ENCODE results near the gene MCF2L2.

The MCF2L2 gene

GRCh38 chr3:183409219-183409618 lies 19.2 kb downstream of the MCF2L2 start:
- TF ChIP-seq POLR2A (IDR thresholded peaks at IDR 0.05; ENCODE audit: extremely low read depth, insufficient read length) (no peak), CTCF (IDR thresholded peaks at IDR 0.05; ENCODE audit: low read depth, low read length) (no peak), MYC (IDR thresholded peaks at IDR 0.05; ENCODE audit: low read depth, low read length) (no peak), MAX (IDR thresholded peaks at IDR 0.05; ENCODE audit: low read depth, low read length) (no peak)
- H3K4me3 ChIP-seq (ENCODE audit: low read depth, low read length): no peak overlapping the region
- no peak for DNase-seq (ENCODE audit: low read depth)

- H3K4me3 ChIP-seq (ENCODE audit: low read depth, low read length): no peak overlapping the region
- DNase-seq (ENCODE audit: low read depth): no peak
- no peak for TF ChIP-seq MYC (IDR thresholded peaks at IDR 0.05; ENCODE audit: low read depth, low read length)
- TF ChIP-seq POLR2A (IDR thresholded peaks at IDR 0.05; ENCODE audit: extremely low read depth, insufficient read length): no peak
- TF ChIP-seq MAX (IDR thresholded peaks at IDR 0.05; ENCODE audit: low read depth, low read length): no peak
- TF ChIP-seq CTCF (IDR thresholded peaks at IDR 0.05; ENCODE audit: low read depth, low read length): no peak
Measured at GRCh38 chr3:183401678-183402077, 26.7 kb downstream of the MCF2L2 start.

- TF ChIP-seq POLR2A (IDR thresholded peaks at IDR 0.05; ENCODE audit: extremely low read depth, insufficient read length): no peak
- no peak for TF ChIP-seq MYC (IDR thresholded peaks at IDR 0.05; ENCODE audit: low read depth, low read length)
- no peak for TF ChIP-seq MAX (IDR thresholded peaks at IDR 0.05; ENCODE audit: low read depth, low read length)
- TF ChIP-seq CTCF (IDR thresholded peaks at IDR 0.05; ENCODE audit: low read depth, low read length): no peak
- DNase-seq (ENCODE audit: low read depth): no peak
- no peak overlapping the region for H3K4me3 ChIP-seq (ENCODE audit: low read depth, low read length)
Measured at GRCh38 chr3:183400352-183400751, 28.1 kb downstream of the MCF2L2 start.

GRCh38 chr3:183396662-183397391 lies 31.6 kb downstream of the MCF2L2 start:
- H3K4me3 ChIP-seq (ENCODE audit: low read depth, low read length): no peak overlapping the region
- TF ChIP-seq MAX (IDR thresholded peaks at IDR 0.05; ENCODE audit: low read depth, low read length): no peak
- no peak for TF ChIP-seq CTCF (IDR thresholded peaks at IDR 0.05; ENCODE audit: low read depth, low read length)
- TF ChIP-seq POLR2A (IDR thresholded peaks at IDR 0.05; ENCODE audit: extremely low read depth, insufficient read length): no peak
- TF ChIP-seq MYC (IDR thresholded peaks at IDR 0.05; ENCODE audit: low read depth, low read length): no peak
- no peak for DNase-seq (ENCODE audit: low read depth)

- TF ChIP-seq CTCF (IDR thresholded peaks at IDR 0.05; ENCODE audit: low read depth, low read length) (no peak), MYC (IDR thresholded peaks at IDR 0.05; ENCODE audit: low read depth, low read length) (no peak), MAX (IDR thresholded peaks at IDR 0.05; ENCODE audit: low read depth, low read length) (no peak), POLR2A (IDR thresholded peaks at IDR 0.05; ENCODE audit: extremely low read depth, insufficient read length) (no peak)
- no peak overlapping the region for H3K4me3 ChIP-seq (ENCODE audit: low read depth, low read length)
- DNase-seq (ENCODE audit: low read depth): no peak
Measured at GRCh38 chr3:183394150-183394549, 34.3 kb downstream of the MCF2L2 start.

Measured in NB4 (cell line).